WTC11 (cell line): ENCODE data around the gene NELL1. TPM values are rescaled to one million over a fixed set of nuclear protein-coding genes. Genes with fewer than 3 reads are reported as not detected.

Experiments
- ATAC-seq: fragments of 200-7000 bp; cut with Tn5 transposase; 2 replicates; pipeline ENCODE4 v1.10.0; 2021; ENCODE audit warnings: mild to moderate bottlenecking, moderate library complexity
- CTCF ChIA-PET: fragments of 300-600 bp; sonication (Branson Sonifier 250); formaldehyde crosslinking; loops from one replicate; lab custom pipeline; 2021; ENCODE audit warnings: antibody characterized with exemption; lab: Charles Lee
- POLR2A ChIA-PET: fragments of 350-600 bp; sonication (Branson Sonifier 250); formaldehyde crosslinking; loops from one replicate; lab custom pipeline; 2021; ENCODE audit warnings: antibody characterized with exemption; lab: Charles Lee
- DNase-seq: peaks from one replicate; pipeline ENCODE4 v3.0.0; 2021; ENCODE audit warnings: low spot score
- H3K27ac Mint-ChIP-seq: 2 replicates; pipeline ENCODE4 v1.8.0; 2021; ENCODE audit warnings: mixed read lengths
- H3K27me3 Mint-ChIP-seq: 2 replicates; pipeline ENCODE4 v1.8.0; 2021; ENCODE audit warnings: low read depth, mild to moderate bottlenecking, moderate library complexity, mixed read lengths
- H3K36me3 Mint-ChIP-seq: 2 replicates; pipeline ENCODE4 v1.8.0; 2021; ENCODE audit warnings: mixed read lengths
- H3K4me1 Mint-ChIP-seq: 2 replicates; pipeline ENCODE4 v1.8.0; 2022; ENCODE audit warnings: mixed read lengths
- H3K4me3 Mint-ChIP-seq: 2 replicates; pipeline ENCODE4 v1.8.0; 2021; ENCODE audit warnings: mild to moderate bottlenecking, moderate library complexity, mixed read lengths
- H3K9me3 Mint-ChIP-seq: 2 replicates; pipeline ENCODE4 v1.8.0; 2021; ENCODE audit warnings: mixed read lengths
- AR ChIP-seq: fragments of 250-450 bp; sonication (Bioruptor Pico); IDR thresholded peaks from 2 replicates; pipeline ENCODE4 v1.9.0; 2021; ENCODE audit warnings: mild to moderate bottlenecking
- ATF3 ChIP-seq: sonication (generic); formaldehyde crosslinking; conservative IDR thresholded peaks from 2 replicates; pipeline ENCODE4 v1.8.1; 2022; ENCODE audit warnings: mild to moderate bottlenecking, missing genetic modification reagents
- CDX4 ChIP-seq: fragments of 250-450 bp; sonication (Bioruptor Pico); IDR thresholded peaks from 2 replicates; pipeline ENCODE4 v1.9.0; 2021; ENCODE audit warnings: moderate library complexity, mild to moderate bottlenecking, inconsistent platforms, borderline replicate concordance
- CREM ChIP-seq: sonication (generic); formaldehyde crosslinking; IDR thresholded peaks from 2 replicates; pipeline ENCODE4 v1.8.1; 2022; ENCODE audit warnings: mild to moderate bottlenecking, missing genetic modification reagents, moderate library complexity
- E2F5 ChIP-seq: sonication (generic); formaldehyde crosslinking; IDR thresholded peaks from 2 replicates; pipeline ENCODE4 v1.8.1; 2022; ENCODE audit warnings: mild to moderate bottlenecking, moderate library complexity, missing genetic modification reagents
- FOXK1 ChIP-seq: sonication (generic); formaldehyde crosslinking; IDR thresholded peaks from 2 replicates; pipeline ENCODE4 v1.8.0; 2022; ENCODE audit warnings: mild to moderate bottlenecking, moderate library complexity, missing genetic modification reagents
- GRHL2 ChIP-seq: fragments of 250-450 bp; sonication (Bioruptor Pico); IDR thresholded peaks from 2 replicates; pipeline ENCODE4 v1.8.0; 2022; ENCODE audit warnings: mild to moderate bottlenecking, moderate library complexity; ENCODE audit not compliant: insufficient replicate concordance, severe bottlenecking
- GTF2I ChIP-seq: fragments of 250-450 bp; sonication (Bioruptor Pico); conservative IDR thresholded peaks from 2 replicates; pipeline ENCODE4 v1.4.0; 2021; ENCODE audit warnings: mild to moderate bottlenecking
- KAT7 ChIP-seq: sonication (generic); formaldehyde crosslinking; IDR thresholded peaks from 2 replicates; pipeline ENCODE4 v1.8.1; 2023; ENCODE audit warnings: missing genetic modification reagents, mild to moderate bottlenecking, borderline replicate concordance
- MAX ChIP-seq: sonication (generic); formaldehyde crosslinking; IDR thresholded peaks from 2 replicates; pipeline ENCODE4 v1.8.0; 2022; ENCODE audit warnings: mild to moderate bottlenecking, missing genetic modification reagents
- MXD4 ChIP-seq: fragments of 250-450 bp; sonication (Bioruptor Pico); IDR thresholded peaks from 2 replicates; pipeline ENCODE4 v1.8.0; 2021; ENCODE audit warnings: mild to moderate bottlenecking, moderate library complexity, borderline replicate concordance
- MYBL2 ChIP-seq: sonication (generic); formaldehyde crosslinking; IDR thresholded peaks from 2 replicates; pipeline ENCODE4 v1.8.1; 2023; ENCODE audit warnings: mild to moderate bottlenecking, moderate library complexity, missing genetic modification reagents
- NFYB ChIP-seq: sonication (generic); formaldehyde crosslinking; conservative IDR thresholded peaks from 2 replicates; pipeline ENCODE4 v1.8.0; 2022; ENCODE audit warnings: low read depth, missing genetic modification reagents
- NR1H2 ChIP-seq: sonication (generic); formaldehyde crosslinking; IDR thresholded peaks from 2 replicates; pipeline ENCODE4 v1.9.0; 2021; ENCODE audit warnings: mild to moderate bottlenecking, moderate library complexity, missing genetic modification reagents
- NR2C2 ChIP-seq: sonication (generic); formaldehyde crosslinking; IDR thresholded peaks from 2 replicates; pipeline ENCODE4 v1.8.0; 2022; ENCODE audit warnings: mild to moderate bottlenecking, missing genetic modification reagents
- NR3C1 ChIP-seq: sonication (generic); formaldehyde crosslinking; conservative IDR thresholded peaks from 2 replicates; pipeline ENCODE4 v1.8.1; 2023; ENCODE audit warnings: low read depth, mild to moderate bottlenecking, missing genetic modification reagents
- SOX15 ChIP-seq: fragments of 250-450 bp; sonication (Bioruptor Pico); IDR thresholded peaks from 2 replicates; pipeline ENCODE4 v1.9.0; 2021; ENCODE audit warnings: mild to moderate bottlenecking
- SP1 ChIP-seq: sonication (generic); formaldehyde crosslinking; conservative IDR thresholded peaks from 2 replicates; pipeline ENCODE4 v1.8.1; 2022; ENCODE audit warnings: missing genetic modification reagents
- ZBTB43 ChIP-seq: sonication (generic); formaldehyde crosslinking; IDR thresholded peaks from 2 replicates; pipeline ENCODE4 v1.8.1; 2023; ENCODE audit warnings: mild to moderate bottlenecking, missing genetic modification reagents
- ZMAT4 ChIP-seq: fragments of 250-450 bp; sonication (Bioruptor Pico); IDR thresholded peaks from 2 replicates; pipeline ENCODE4 v1.9.0; 2021; ENCODE audit warnings: mild to moderate bottlenecking
- ZNF121 ChIP-seq: sonication (generic); formaldehyde crosslinking; IDR thresholded peaks from 2 replicates; pipeline ENCODE4 v1.8.0; 2023; ENCODE audit warnings: missing genetic modification reagents
- ZNF219 ChIP-seq: sonication (generic); formaldehyde crosslinking; IDR thresholded peaks from 2 replicates; pipeline ENCODE4 v1.8.0; 2023; ENCODE audit warnings: missing genetic modification reagents, mild to moderate bottlenecking, borderline replicate concordance
- ZNF425 ChIP-seq: fragments of 250-450 bp; sonication (Bioruptor Pico); conservative IDR thresholded peaks from 2 replicates; pipeline ENCODE4 v1.9.0; 2021; ENCODE audit warnings: mild to moderate bottlenecking
- ZSCAN18 ChIP-seq: fragments of 250-450 bp; sonication (Bioruptor Pico); IDR thresholded peaks from 2 replicates; pipeline ENCODE4 v2.1.2; 2022; ENCODE audit warnings: mild to moderate bottlenecking, moderate library complexity
- total RNA-seq: library from RNA; stranded (reverse); gene quantifications from 3 replicates; pipeline ENCODE4 v1.2.3, GENCODE V29; 2021

The NELL1 gene
- total RNA-seq, 1 experiment from 2014 or later, result 1.8 TPM

- TF ChIP-seq AR (CRISPR knock-in tag), result no peak
- no peak for TF ChIP-seq MXD4 (CRISPR knock-in tag)
- TF ChIP-seq KAT7, result no peak
- TF ChIP-seq ZNF121 (CRISPR knock-in tag), result no peak
- no peak for TF ChIP-seq ATF3 (CRISPR knock-in tag)
- TF ChIP-seq CDX4, result no peak
- TF ChIP-seq SP1 (CRISPR knock-in tag), result no peak
- TF ChIP-seq E2F5 (CRISPR knock-in tag), result no peak
- TF ChIP-seq GTF2I, result no peak
Measured at GRCh38 chr11:21082853-21083252, 413.5 kb downstream of the NELL1 start (continued).

GRCh38 chr11:21088930-21089329 is 419.5 kb downstream of the NELL1 start:
- no peak for ATAC-seq
- Mint-ChIP-seq H3K4me1 (peaks cover 7% of the 10 kb centered on the region), H3K27me3 (no peaks in the 10 kb centered on the region), H3K27ac (no peak overlapping the region), H3K9me3 (peaks cover 22% of the 10 kb centered on the region), H3K36me3 (peaks cover 3% of the 10 kb centered on the region; the same call in 1 of the 2 replicates), H3K4me3 (no peak overlapping the region)
- TF ChIP-seq NR3C1 (CRISPR knock-in tag) (no peak), MYBL2 (CRISPR knock-in tag) (no peak), NR2C2 (no peak), CREM (CRISPR knock-in tag) (no peak), NR1H2 (no peak), SOX15 (CRISPR knock-in tag) (no peak), MAX (CRISPR knock-in tag) (no peak), NFYB (CRISPR knock-in tag) (no peak), FOXK1 (CRISPR knock-in tag) (no peak), KAT7 (no peak), ATF3 (CRISPR knock-in tag) (no peak), GRHL2 (CRISPR knock-in tag) (no peak), ZNF219 (CRISPR knock-in tag) (no peak)
- DNase-seq, result no peak
- ChIA-PET POLR2A (no interaction called here), CTCF (no interaction called here)

GRCh38 chr11:21104641-21105040 is 435.3 kb downstream of the NELL1 start:
- ATAC-seq (no peak), DNase-seq (no peak)
- Mint-ChIP-seq H3K27me3 (no peaks in the 10 kb centered on the region), H3K9me3 (peaks cover 17% of the 10 kb centered on the region), H3K4me1 (peaks cover 13% of the 10 kb centered on the region), H3K36me3 (peaks cover 17% of the 10 kb centered on the region), H3K4me3 (no peak overlapping the region), H3K27ac (no peak overlapping the region)
- POLR2A ChIA-PET, result no interaction called here
- CTCF ChIA-PET, result no interaction called here
- TF ChIP-seq ZBTB43 (no peak), ATF3 (CRISPR knock-in tag) (no peak), ZMAT4 (CRISPR knock-in tag) (no peak), ZSCAN18 (CRISPR knock-in tag) (no peak), ZNF425 (CRISPR knock-in tag) (no peak)
